Esophagus squamous epithelium (tissue), 5 donors: ENCODE results near the gene RAB1B. TPM values are rescaled to one million over a fixed set of nuclear protein-coding genes. Genes with fewer than 3 reads are reported as not detected.

ENCODE experiments used
- DNase-seq: peaks from one replicate; lab custom pipeline; 2025; lab: John Stamatoyannopoulos, UW
- H3K27ac ChIP-seq, 4 donors: fragments of 200-600 bp; sonication (generic); one replicate each; pipeline ENCODE4 v1.5.1; 2016 to 2019; ENCODE audit warnings: mild to moderate bottlenecking in 1 of 4
- H3K27me3 ChIP-seq, 4 donors: fragments of 200-600 bp; sonication (generic); 1 replicate in 3 of 4; 2 replicates in 1 of 4; pipeline versions ENCODE4 v1.5.1 to v1.6.0; 2017 to 2021; ENCODE audit warnings: antibody characterized with exemption in 1 of 4
- H3K36me3 ChIP-seq, 3 donors: fragments of 200-600 bp; sonication (generic); one replicate each; pipeline ENCODE4 v1.5.1; 2016 to 2019
- H3K4me1 ChIP-seq, 3 donors: fragments of 200-600 bp; sonication (generic); one replicate each; pipeline ENCODE4 v1.5.1; 2017 to 2019
- H3K4me3 ChIP-seq, 4 donors: fragments of 200-600 bp; sonication (generic); 1 replicate in 3 of 4; 2 replicates in 1 of 4; pipeline ENCODE4 v1.5.1; 2016 to 2019; ENCODE audit warnings: mild to moderate bottlenecking in 2 of 4, moderate library complexity in 1 of 4
- H3K9me3 ChIP-seq, 3 donors: fragments of 200-600 bp; sonication (generic); one replicate each; pipeline ENCODE4 v1.5.1; 2016 to 2019
- CTCF ChIP-seq, 6 experiments: fragments of 450-650 bp in 4 of 6; fragments of 200-600 bp in 2 of 6; sonication (generic) in 2 of 6; IDR thresholded peaks; one replicate each; pipeline ENCODE4 v1.5.1; 2016 to 2019; ENCODE audit warnings: antibody characterized with exemption in 6 of 6, mild to moderate bottlenecking in 4 of 6, moderate library complexity in 4 of 6
- POLR2A ChIP-seq, 4 donors: fragments of 450-650 bp; IDR thresholded peaks; one replicate each; pipeline ENCODE4 v1.6.1; 2017; ENCODE audit warnings: antibody characterized with exemption in 4 of 4, mild to moderate bottlenecking in 4 of 4, moderate library complexity in 3 of 4
- WGBS, 2 donors: methylation state at CpG; one replicate each; pipeline ENCODE4 v1.1.5; 2018; 5-methylcytosine and 5-hydroxymethylcytosine counted together
- intact Hi-C: fragments of 100-400 bp; cut with DNase I; formaldehyde crosslinking; loops from one replicate; pipeline ENCODE4 v1.15.0; 2022
- total RNA-seq, 4 donors: library from RNA; depleted of rRNA; stranded (reverse); fragments of >200 nt; gene quantifications; one replicate each; pipeline ENCODE4 v1.1.0, GENCODE V29; 2016
- donor health status: DM: yes; HTN: yes; CAD: no.

The RAB1B gene
- total RNA-seq, 4 donors from 2014 or later: 83.7 to 148 (median 110) TPM

DNA sequence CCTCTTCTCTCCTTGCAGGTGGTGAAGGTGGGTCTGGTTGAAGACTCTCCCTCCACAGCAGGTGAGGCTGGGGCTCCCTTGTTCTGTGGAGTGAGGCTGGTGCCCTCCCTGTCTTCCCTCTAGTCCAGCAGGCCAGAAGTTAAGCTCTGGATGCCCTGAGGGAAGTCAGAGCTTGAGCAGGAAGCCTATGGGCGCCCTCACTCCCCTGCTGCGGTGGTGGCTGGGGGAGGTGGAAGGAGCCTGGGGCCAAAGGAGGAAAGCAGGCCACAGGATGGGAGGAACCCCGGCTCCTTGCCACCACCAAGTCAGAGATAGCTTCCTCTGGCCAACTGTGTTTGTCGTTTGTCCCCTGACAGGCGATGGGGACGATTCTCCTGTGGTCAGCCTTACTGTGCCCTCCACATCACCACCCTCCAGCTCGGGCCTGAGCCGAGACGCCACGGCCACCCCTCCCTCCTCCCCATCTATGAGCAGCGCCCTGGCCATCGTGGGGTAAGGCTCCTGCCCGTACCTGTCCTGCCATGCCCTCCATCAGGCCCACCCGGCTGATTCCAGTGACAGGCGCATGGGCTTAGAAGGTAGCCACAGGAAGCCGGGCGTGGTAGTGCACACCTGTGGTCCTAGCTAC lies 29.5 kb upstream of the RAB1B start:
- WGBS, 2 donors: 73 to 85% methylated on average over 2 to 6 of the region's 17 CpGs
- no peak for DNase-seq

GRCh38 chr11:66239511-66239910 lies 28.9 kb upstream of the RAB1B start:
- no peak for DNase-seq
- Histone ChIP-seq H3K36me3 (peaks cover 18 to 100% (median 48%) of the 10 kb centered on the region in 3 donors), H3K9me3 (no peaks in the 10 kb centered on the region), H3K27me3 (no peaks in the 10 kb centered on the region), H3K27ac (no peak overlapping the region), H3K4me3 (no peak overlapping the region), H3K4me1 (no peaks in the 10 kb centered on the region)
- intact Hi-C loops: no loop called here
- no peak for TF ChIP-seq CTCF (IDR thresholded peaks at IDR 0.05)
- no peak for TF ChIP-seq POLR2A (IDR thresholded peaks at IDR 0.05)
- 73 to 83% methylated on average over 3 of the region's 3 CpGs for WGBS, 2 donors

More for the DNA sequence above, 29.5 kb upstream of the RAB1B start:
- no peaks in the 10 kb centered on the region for H3K9me3 ChIP-seq
- H3K27ac ChIP-seq: no peak overlapping the region
- TF ChIP-seq CTCF (IDR thresholded peaks at IDR 0.05): no peak
- TF ChIP-seq POLR2A (IDR thresholded peaks at IDR 0.05): no peak
- no peak overlapping the region for H3K4me3 ChIP-seq
- H3K27me3 ChIP-seq: no peaks in the 10 kb centered on the region
- H3K36me3 ChIP-seq: peaks cover 18 to 100% (median 46%) of the 10 kb centered on the region in 3 donors
- intact Hi-C loops: no loop called here
- H3K4me1 ChIP-seq: no peaks in the 10 kb centered on the region

DNA sequence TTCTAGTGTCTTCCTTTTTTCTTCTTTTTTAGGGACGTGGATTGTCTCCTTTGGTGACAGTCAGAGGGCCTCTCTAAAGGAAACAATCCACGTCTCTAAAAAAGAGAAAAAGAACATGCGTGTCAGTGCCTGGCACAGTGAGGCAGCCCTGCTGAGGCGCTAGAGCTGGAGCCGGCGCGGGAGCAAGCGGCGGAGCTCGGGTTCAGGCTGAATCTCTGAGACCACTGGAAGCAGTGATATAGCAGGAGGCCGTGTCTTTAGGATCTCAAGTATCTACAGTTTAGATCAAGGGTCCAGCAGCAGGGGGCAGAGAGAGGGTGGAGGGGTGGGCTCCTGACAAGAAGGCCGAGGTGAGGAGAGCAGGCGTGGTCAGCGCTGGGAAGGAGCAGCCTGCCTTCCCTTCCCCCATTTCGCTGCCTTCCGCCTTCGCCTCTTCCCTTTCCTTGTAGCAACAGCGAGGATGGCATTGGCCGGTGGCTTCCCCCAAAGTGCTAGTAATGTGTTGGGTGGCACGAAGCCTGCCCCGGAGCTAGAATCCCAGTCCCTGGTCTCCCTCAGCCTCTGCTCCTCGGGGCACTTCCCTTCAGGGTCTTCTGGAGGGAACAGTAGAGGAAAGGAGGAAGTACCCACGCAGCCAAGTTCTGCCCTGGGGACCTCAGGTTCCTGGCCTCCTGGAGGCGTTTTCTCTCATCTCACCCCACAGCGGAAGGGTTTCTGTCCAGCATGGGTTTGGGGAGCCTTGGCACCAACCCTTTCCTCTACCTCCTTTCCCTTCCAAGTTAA lies 28.2 kb upstream of the RAB1B start:
- WGBS, 2 donors: 90% methylated on average over 19 to 21 of the region's 25 CpGs
- intact Hi-C loops: no loop called here
- H3K27ac ChIP-seq: no peak overlapping the region
- no peak overlapping the region for H3K4me3 ChIP-seq
- no peaks in the 10 kb centered on the region for H3K27me3 ChIP-seq
- TF ChIP-seq POLR2A (IDR thresholded peaks at IDR 0.05): no peak
- no peak for TF ChIP-seq CTCF (IDR thresholded peaks at IDR 0.05)
- peaks cover 18 to 100% (median 44%) of the 10 kb centered on the region in 3 donors for H3K36me3 ChIP-seq
- no peaks in the 10 kb centered on the region for H3K9me3 ChIP-seq
- H3K4me1 ChIP-seq: no peaks in the 10 kb centered on the region
- DNase-seq: no peak

- Histone ChIP-seq H3K36me3 (peaks cover 18 to 100% (median 38%) of the 10 kb centered on the region in 3 donors), H3K9me3 (no peaks in the 10 kb centered on the region), H3K4me3 (no peak overlapping the region), H3K27me3 (no peaks in the 10 kb centered on the region), H3K4me1 (no peaks in the 10 kb centered on the region), H3K27ac (no peak overlapping the region)
- 72 to 94% methylated on average over 5 to 9 of the region's 9 CpGs for WGBS, 2 donors
- intact Hi-C loops: no loop called here
- TF ChIP-seq CTCF (IDR thresholded peaks at IDR 0.05) (no peak), POLR2A (IDR thresholded peaks at IDR 0.05) (no peak)
- DNase-seq: no peak
Measured at GRCh38 chr11:66240781-66241136, 27.7 kb upstream of the RAB1B start.

- no peak overlapping the region for H3K27ac ChIP-seq
- no peak for DNase-seq
- no peaks in the 10 kb centered on the region for H3K9me3 ChIP-seq
- WGBS, 2 donors: 83% methylated on average over 11 of the region's 14 CpGs; no CpG with 5 or more reads in 1 of the 2 donors
- H3K27me3 ChIP-seq: no peaks in the 10 kb centered on the region
- TF ChIP-seq CTCF (IDR thresholded peaks at IDR 0.05) (no peak), POLR2A (IDR thresholded peaks at IDR 0.05) (no peak)
- intact Hi-C loops: no loop called here
- peaks cover 18 to 100% (median 33%) of the 10 kb centered on the region in 3 donors for H3K36me3 ChIP-seq
- no peaks in the 10 kb centered on the region for H3K4me1 ChIP-seq
- H3K4me3 ChIP-seq: no peak overlapping the region
Measured at GRCh38 chr11:66242095-66242765, 26.2 kb upstream of the RAB1B start.
